ENCODE measurements around the gene NIF3L1.

The NIF3L1 gene

GRCh38 chr2:200850512-200851256 is 38.5 kb upstream of the NIF3L1 start:
- no peak for TF ChIP-seq FOXM1 (IDR thresholded peaks at IDR 0.05; ENCODE audit: borderline replicate concordance, low read depth)
- no peak for TF ChIP-seq MAX (IDR thresholded peaks at IDR 0.05)
- TF ChIP-seq TEAD4 (IDR thresholded peaks at IDR 0.05), result no peak
- TF ChIP-seq, protein P1, sequence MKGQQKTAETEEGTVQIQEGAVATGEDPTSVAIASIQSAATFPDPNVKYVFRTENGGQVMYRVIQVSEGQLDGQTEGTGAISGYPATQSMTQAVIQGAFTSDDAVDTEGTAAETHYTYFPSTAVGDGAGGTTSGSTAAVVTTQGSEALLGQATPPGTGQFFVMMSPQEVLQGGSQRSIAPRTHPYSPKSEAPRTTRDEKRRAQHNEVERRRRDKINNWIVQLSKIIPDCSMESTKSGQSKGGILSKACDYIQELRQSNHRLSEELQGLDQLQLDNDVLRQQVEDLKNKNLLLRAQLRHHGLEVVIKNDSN (IDR thresholded peaks at IDR 0.05), result no peak
- TF ChIP-seq EGR1 (IDR thresholded peaks at IDR 0.05), result no peak
- TF ChIP-seq TAF1 (IDR thresholded peaks at IDR 0.05; ENCODE audit: low read depth), result no peak
- no peak for TF ChIP-seq YY1 (IDR thresholded peaks at IDR 0.05; ENCODE audit: low read depth)
- no peak for TF ChIP-seq CEBPB (IDR thresholded peaks at IDR 0.05)
- no peak for TF ChIP-seq CREB1 (IDR thresholded peaks at IDR 0.05; ENCODE audit: low read depth)
- TF ChIP-seq RAD21 (IDR thresholded peaks at IDR 0.05; ENCODE audit: low read depth), result no peak
- no peak for TF ChIP-seq EP300 (IDR thresholded peaks at IDR 0.05; ENCODE audit: borderline replicate concordance)
- TF ChIP-seq TCF12 (IDR thresholded peaks at IDR 0.05; ENCODE audit: low read depth), result no peak
- TF ChIP-seq ZBTB7A (IDR thresholded peaks at IDR 0.05; ENCODE audit: low read depth), result no peak
- no peak for TF ChIP-seq NFIC (IDR thresholded peaks at IDR 0.05)
- no peak for TF ChIP-seq REST (IDR thresholded peaks at IDR 0.05; ENCODE audit: low read depth)

DNA sequence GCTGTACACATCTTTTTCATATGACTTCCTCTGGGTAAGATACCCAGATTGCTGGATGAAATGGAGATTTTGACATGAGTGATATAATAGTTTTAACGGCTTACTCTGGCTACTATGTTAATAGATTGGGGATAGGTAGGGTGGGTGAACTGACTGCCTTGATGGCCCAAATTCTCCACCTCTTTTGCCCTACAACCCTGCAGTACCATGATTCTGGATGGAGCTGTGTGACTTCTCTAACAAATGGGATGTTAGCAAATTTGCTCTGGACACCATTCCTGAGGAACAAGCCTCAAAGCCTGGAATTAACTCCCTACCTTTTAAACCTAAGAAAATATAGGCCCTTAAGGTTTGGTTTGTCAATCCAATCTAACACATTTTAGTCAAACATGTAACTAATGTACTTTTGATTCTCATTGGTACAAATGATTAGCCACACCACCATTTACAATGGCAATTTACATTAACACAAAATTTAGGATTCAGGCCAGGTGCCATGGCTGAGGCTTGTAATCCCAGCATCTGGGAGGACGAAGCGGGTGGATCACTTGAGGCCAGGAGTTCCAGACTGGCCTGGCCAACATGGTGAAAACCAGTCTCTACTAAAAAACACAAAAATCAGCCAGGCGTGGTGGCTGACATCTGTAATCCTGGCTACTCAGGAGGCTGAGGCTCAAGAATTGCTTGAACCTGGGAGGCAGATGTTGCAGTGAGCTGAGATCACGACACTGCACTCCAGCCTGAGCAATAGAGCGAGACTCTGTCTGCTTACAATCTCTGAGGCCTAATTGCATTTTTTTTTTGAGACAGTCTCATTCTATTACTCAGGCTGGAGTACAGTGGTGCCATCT is 37.5 kb upstream of the NIF3L1 start:
- TF ChIP-seq ZBTB7A (IDR thresholded peaks at IDR 0.05; ENCODE audit: low read depth) (no peak), FOXM1 (IDR thresholded peaks at IDR 0.05; ENCODE audit: borderline replicate concordance, low read depth) (no peak), MAX (IDR thresholded peaks at IDR 0.05) (no peak), CREB1 (IDR thresholded peaks at IDR 0.05; ENCODE audit: low read depth) (no peak), TCF12 (IDR thresholded peaks at IDR 0.05; ENCODE audit: low read depth) (no peak), EGR1 (IDR thresholded peaks at IDR 0.05) (no peak), CEBPB (IDR thresholded peaks at IDR 0.05) (no peak), REST (IDR thresholded peaks at IDR 0.05; ENCODE audit: low read depth) (no peak), TAF1 (IDR thresholded peaks at IDR 0.05; ENCODE audit: low read depth) (no peak), RAD21 (IDR thresholded peaks at IDR 0.05; ENCODE audit: low read depth) (no peak), NFIC (IDR thresholded peaks at IDR 0.05) (no peak), TEAD4 (IDR thresholded peaks at IDR 0.05) (no peak), YY1 (IDR thresholded peaks at IDR 0.05; ENCODE audit: low read depth) (no peak), EP300 (IDR thresholded peaks at IDR 0.05; ENCODE audit: borderline replicate concordance) (no peak)
- TF ChIP-seq, protein P1 (IDR thresholded peaks at IDR 0.05), result no peak

DNA sequence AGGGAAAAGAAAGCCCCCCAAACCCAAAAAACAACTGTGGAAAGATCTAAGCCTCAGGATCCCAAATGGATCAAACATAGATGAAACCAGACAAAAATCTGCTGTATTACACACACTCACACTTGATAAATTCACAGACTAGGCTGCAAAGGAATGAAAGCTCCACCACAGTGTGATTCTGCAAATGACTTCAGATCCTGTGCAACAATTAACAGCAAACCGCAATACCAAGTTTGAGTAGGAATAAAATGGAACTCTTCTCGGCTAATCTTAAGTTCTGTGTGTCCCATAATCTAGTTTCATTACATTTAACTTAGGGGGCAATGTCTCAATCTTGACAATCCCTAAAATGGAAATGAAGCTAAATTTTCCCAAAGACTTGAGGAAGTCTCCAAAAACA is 36.6 kb upstream of the NIF3L1 start:
- no peak for TF ChIP-seq CEBPB (IDR thresholded peaks at IDR 0.05)
- TF ChIP-seq TCF12 (IDR thresholded peaks at IDR 0.05; ENCODE audit: low read depth), result no peak
- TF ChIP-seq MAX (IDR thresholded peaks at IDR 0.05), result no peak
- no peak for TF ChIP-seq REST (IDR thresholded peaks at IDR 0.05; ENCODE audit: low read depth)
- TF ChIP-seq CREB1 (IDR thresholded peaks at IDR 0.05; ENCODE audit: low read depth), result no peak
- TF ChIP-seq EGR1 (IDR thresholded peaks at IDR 0.05), result no peak
- no peak for TF ChIP-seq EP300 (IDR thresholded peaks at IDR 0.05; ENCODE audit: borderline replicate concordance)
- TF ChIP-seq YY1 (IDR thresholded peaks at IDR 0.05; ENCODE audit: low read depth), result no peak
- TF ChIP-seq, protein P1 (IDR thresholded peaks at IDR 0.05), result no peak
- no peak for TF ChIP-seq TEAD4 (IDR thresholded peaks at IDR 0.05)
- no peak for TF ChIP-seq ZBTB7A (IDR thresholded peaks at IDR 0.05; ENCODE audit: low read depth)
- no peak for TF ChIP-seq FOXM1 (IDR thresholded peaks at IDR 0.05; ENCODE audit: borderline replicate concordance, low read depth)
- TF ChIP-seq TAF1 (IDR thresholded peaks at IDR 0.05; ENCODE audit: low read depth), result no peak

All from Ishikawa (cell line).